ENCODE data around the gene ZNF296. TPM values are rescaled to one million over a fixed set of nuclear protein-coding genes. Genes with fewer than 3 reads are reported as not detected.

The ZNF296 gene
- total and polyA plus RNA-seq, 2 of the 13 experiments (the other 11 are each of a cell fraction or from before 2014, with no cell fraction given): 0.26 to 0.62 TPM

GRCh38 chr19:45097776-45098520 lies 21.7 kb upstream of the ZNF296 start (continued):
- TF ChIP-seq ZNF407 (CRISPR knock-in tag; IDR thresholded peaks at IDR 0.05; ENCODE audit: not compliant biosample characterization) (peak; percentile 52), CERS6 (CRISPR knock-in tag; IDR thresholded peaks at IDR 0.05) (0 out of 2 replicates have a peak, but pooled peaks have one; percentile 45), ZNF225 (CRISPR knock-in tag; IDR thresholded peaks at IDR 0.05) (0 out of 2 replicates have a peak, but pooled peaks have one; percentile 10), MAX (IDR thresholded peaks at IDR 0.05) (peak; percentile 58), DR1 (CRISPR knock-in tag; IDR thresholded peaks at IDR 0.05) (0 out of 2 replicates have a peak, but pooled peaks have one; percentile 49), NR0B2 (CRISPR knock-in tag; IDR thresholded peaks at IDR 0.05) (no peak), EP300 (IDR thresholded peaks at IDR 0.05; ENCODE audit: low read depth in 2 of 2, low read length in 2 of 2) (peak in 1 of 2 experiments; percentile 34; a peak in 1 of 4 replicates), EP300 (CRISPR knock-in tag; IDR thresholded peaks at IDR 0.05; ENCODE audit: borderline replicate concordance) (no peak), NCOR1 (IDR thresholded peaks at IDR 0.05; ENCODE audit: borderline replicate concordance, low read length) (peak; percentile 25; the same call in 1 of the 2 replicates), CSRNP2 (CRISPR knock-in tag; conservative IDR thresholded peaks at IDR 0.05; ENCODE audit: low read depth) (no peak), TRAFD1 (CRISPR knock-in tag; IDR thresholded peaks at IDR 0.05; ENCODE audit: borderline replicate concordance) (no peak)
